ENCODE results near the gene ATG16L2.
"Not testable (repeated sequence)": the region's sequence is repeated elsewhere in the genome, so short reads cannot be mapped to it uniquely, and the experiment has no call there.

ATG16L2 gene

GRCh38 chr11:72806378-72806777 is 7.8 kb upstream of the ATG16L2 start:
- DNase-seq (ENCODE audit: low read depth): not testable (repeated sequence)

GRCh38 chr11:72807021-72807693 is 7.1 kb upstream of the ATG16L2 start:
- peak; percentile 90 for DNase-seq (ENCODE audit: low read depth)

GRCh38 chr11:72807792-72808191 is 6.4 kb upstream of the ATG16L2 start:
- no peak for DNase-seq (ENCODE audit: low read depth)

GRCh38 chr11:72808331-72808798 is 5.8 kb upstream of the ATG16L2 start:
- peak; percentile 50 for DNase-seq (ENCODE audit: low read depth)

GRCh38 chr11:72811686-72812085 is 2.5 kb upstream of the ATG16L2 start:
- peak; percentile 20 for DNase-seq (ENCODE audit: low read depth)

GRCh38 chr11:72812604-72812966 is 1.6 kb upstream of the ATG16L2 start:
- DNase-seq (ENCODE audit: low read depth): no peak

GRCh38 chr11:72812967-72813739 is 1.1 kb upstream of the ATG16L2 start:
- DNase-seq (ENCODE audit: low read depth): peak; percentile 92

GRCh38 chr11:72813740-72814285 is 398 bp upstream of the ATG16L2 start:
- peak; percentile 79 for DNase-seq (ENCODE audit: low read depth)

- no peak for DNase-seq (ENCODE audit: low read depth)
These were observed 953 bp downstream of the ATG16L2 start for GRCh38 chr11:72815110-72815618.

- DNase-seq (ENCODE audit: low read depth): no peak
These were observed 2.3 kb downstream of the ATG16L2 start for GRCh38 chr11:72816404-72816990.

GRCh38 chr11:72817966-72818365 is 3.8 kb downstream of the ATG16L2 start:
- no peak for DNase-seq (ENCODE audit: low read depth)

- no peak for DNase-seq (ENCODE audit: low read depth)
These were observed 4.8 kb downstream of the ATG16L2 start for GRCh38 chr11:72818971-72819370.

- DNase-seq (ENCODE audit: low read depth): no peak
These were observed 6.4 kb downstream of the ATG16L2 start for GRCh38 chr11:72820439-72821139.

- DNase-seq (ENCODE audit: low read depth): no peak
These were observed 7.2 kb downstream of the ATG16L2 start for GRCh38 chr11:72821221-72821919.

GRCh38 chr11:72821920-72822799 is 7.9 kb downstream of the ATG16L2 start:
- DNase-seq (ENCODE audit: low read depth): peak; percentile 76

GRCh38 chr11:72823105-72823804 is 9.0 kb downstream of the ATG16L2 start:
- no peak for DNase-seq (ENCODE audit: low read depth)

GRCh38 chr11:72824020-72824419 is 9.8 kb downstream of the ATG16L2 start:
- DNase-seq (ENCODE audit: low read depth): no peak

GRCh38 chr11:72824811-72825505 is 10.7 kb downstream of the ATG16L2 start:
- DNase-seq (ENCODE audit: low read depth): no peak

- no peak for DNase-seq (ENCODE audit: low read depth)
These were observed 11.4 kb downstream of the ATG16L2 start for GRCh38 chr11:72825661-72826060.
